Neural cell (in vitro differentiated cells): ENCODE results near the gene RBFA. TPM values are rescaled to one million over a fixed set of nuclear protein-coding genes. Genes with fewer than 3 reads are reported as not detected.
"Not testable (repeated sequence)": the region's sequence is repeated elsewhere in the genome, so short reads cannot be mapped to it uniquely, and the experiment has no call there.

Source experiments
- H2AFZ ChIP-seq: fragments of 200-600, 300-800 bp; sonication (generic), shearing (Covaris generic); 2 replicates; pipeline ENCODE4 v1.6.0; 2014; ENCODE audit warnings: low read depth, mild to moderate bottlenecking, antibody characterized with exemption, low read length, moderate library complexity
- H3F3A ChIP-seq: fragments of 200-600 bp; shearing (Covaris generic); 2 replicates; pipeline ENCODE4 v1.6.1; 2016; ENCODE audit warnings: mild to moderate bottlenecking, moderate library complexity, mixed read lengths, antibody characterized with exemption, low read length; ENCODE audit not compliant: insufficient read depth, poor library complexity, severe bottlenecking
- H3K27ac ChIP-seq: fragments of 200-600, 300-800 bp; sonication (generic), shearing (Covaris generic); 2 replicates; pipeline ENCODE4 v1.5.1; 2014; ENCODE audit warnings: mild to moderate bottlenecking, low read length, moderate library complexity
- H3K27me3 ChIP-seq: fragments of 300-800, 200-600 bp; sonication (generic), shearing (Covaris generic); 2 replicates; pipeline ENCODE4 v1.6.0; 2014; ENCODE audit warnings: mild to moderate bottlenecking, low read depth, low read length, moderate library complexity; ENCODE audit not compliant: insufficient read depth
- H3K36me3 ChIP-seq: fragments of 300-800, 200-600 bp; sonication (generic), shearing (Covaris generic); 2 replicates; pipeline ENCODE4 v1.5.1; 2014; ENCODE audit warnings: mild to moderate bottlenecking, antibody characterized with exemption, low read length, moderate library complexity; ENCODE audit not compliant: insufficient read depth
- H3K4me2 ChIP-seq: fragments of 300-800, 200-600 bp; sonication (generic), shearing (Covaris generic); 2 replicates; pipeline ENCODE4 v1.6.0; 2014; ENCODE audit warnings: mild to moderate bottlenecking, low read length
- H3K4me3 ChIP-seq: fragments of 300-800, 200-600 bp; sonication (generic), shearing (Covaris generic); 2 replicates; pipeline ENCODE4 v1.5.1; 2014; ENCODE audit warnings: mild to moderate bottlenecking, low read length, moderate library complexity
- H3K79me2 ChIP-seq: fragments of 200-600 bp; shearing (Covaris generic); replicated peaks from 2 replicates; pipeline ENCODE4 v1.6.0; 2014; ENCODE audit warnings: mild to moderate bottlenecking, low read length, moderate library complexity; ENCODE audit not compliant: insufficient read depth
- H3K9ac ChIP-seq: fragments of 300-800, 200-600 bp; sonication (generic), shearing (Covaris generic); 2 replicates; pipeline ENCODE4 v1.6.1; 2016; ENCODE audit warnings: mild to moderate bottlenecking, low read length, mixed read lengths
- H3K9me2 ChIP-seq: fragments of 200-600 bp; shearing (Covaris generic); 2 replicates; pipeline ENCODE4 v1.6.1; 2016; ENCODE audit warnings: mild to moderate bottlenecking, low read length, mixed read lengths; ENCODE audit not compliant: insufficient read depth
- H3K9me3 ChIP-seq: fragments of 200-600, 300-800 bp; sonication (generic), shearing (Covaris generic); 2 replicates; pipeline ENCODE4 v1.6.1; 2016; ENCODE audit warnings: mild to moderate bottlenecking, mixed run types, low read length, moderate library complexity, mixed read lengths
- H4K20me1 ChIP-seq: fragments of 200-600 bp; shearing (Covaris generic); 2 replicates; pipeline ENCODE4 v1.6.1; 2016; ENCODE audit warnings: mild to moderate bottlenecking, mixed run types; ENCODE audit not compliant: insufficient read depth
- CTCF ChIP-seq: fragments of 450-650 bp; IDR thresholded peaks from 2 replicates; pipeline ENCODE4 v1.5.1; 2014; ENCODE audit warnings: antibody characterized with exemption, mild to moderate bottlenecking, moderate library complexity; ENCODE audit not compliant: poor library complexity, severe bottlenecking
- EP300 ChIP-seq: fragments of 450-650 bp; conservative IDR thresholded peaks from 2 replicates; pipeline ENCODE4 v1.6.1; 2014; ENCODE audit warnings: antibody characterized with exemption, mild to moderate bottlenecking, moderate library complexity; ENCODE audit not compliant: poor library complexity, severe bottlenecking
- EZH2 ChIP-seq: fragments of 200-600, 300-800 bp; shearing (Covaris generic), sonication (generic); IDR thresholded peaks from 2 replicates; pipeline ENCODE4 v1.6.1; 2014; ENCODE audit warnings: antibody characterized with exemption, low read length, borderline replicate concordance, mild to moderate bottlenecking; ENCODE audit not compliant: insufficient read depth, poor library complexity, severe bottlenecking
- MXI1 ChIP-seq: fragments of 450-650 bp; conservative IDR thresholded peaks from 2 replicates; pipeline ENCODE4 v1.6.1; 2014; ENCODE audit warnings: antibody characterized with exemption, mild to moderate bottlenecking; ENCODE audit not compliant: poor library complexity, severe bottlenecking
- POLR2AphosphoS5 ChIP-seq: IDR thresholded peaks from 2 replicates; pipeline ENCODE4 v1.6.1; 2012
- RAD21 ChIP-seq: fragments of 450-650 bp; conservative IDR thresholded peaks from 2 replicates; pipeline ENCODE4 v1.6.1; 2014; ENCODE audit warnings: antibody characterized with exemption, mild to moderate bottlenecking, moderate library complexity
- REST ChIP-seq: IDR thresholded peaks from 2 replicates; pipeline ENCODE4 v1.6.1; 2012; ENCODE audit warnings: borderline replicate concordance
- SMC3 ChIP-seq: fragments of 450-650 bp; conservative IDR thresholded peaks from 2 replicates; pipeline ENCODE4 v1.6.1; 2014; ENCODE audit warnings: antibody characterized with exemption, mild to moderate bottlenecking, moderate library complexity; ENCODE audit not compliant: poor library complexity
- TAF1 ChIP-seq: IDR thresholded peaks from 2 replicates; pipeline ENCODE4 v1.6.1; 2012; ENCODE audit warnings: low read depth
- polyA plus RNA-seq: library from polyadenylated mRNA; depleted of rRNA; stranded (reverse); fragments of >200 nt; gene quantifications from 2 replicates; pipeline ENCODE4 v1.2.3, GENCODE V29; 2014

Gene RBFA
- polyA plus RNA-seq, 1 donor from 2014 or later, result 78.1 TPM

- Histone ChIP-seq H3K27me3 (no peaks in the 10 kb centered on the region), H3K9me2 (no peaks in the 10 kb centered on the region), H3K36me3 (no peaks in the 10 kb centered on the region), H3K9me3 (no peaks in the 10 kb centered on the region), H3K4me3 (no peak overlapping the region), H3K79me2 (peaks cover 16% of the 10 kb centered on the region), H3F3A (no peaks in the 10 kb centered on the region), H4K20me1 (no peaks in the 10 kb centered on the region), H2AFZ (no peak overlapping the region), H3K9ac (no peak overlapping the region), H3K4me2 (no peak overlapping the region), H3K27ac (no peak overlapping the region)
- TF ChIP-seq CTCF, result no peak
- TF ChIP-seq SMC3, result no peak
These were observed 42.7 kb upstream of the RBFA start for GRCh38 chr18:79991494-79991893.

- H3K9me2 ChIP-seq, H3K9me3 ChIP-seq, H3K4me3 ChIP-seq, H4K20me1 ChIP-seq, H3K27me3 ChIP-seq, H2AFZ ChIP-seq, H3K27ac ChIP-seq, H3K9ac ChIP-seq, H3F3A ChIP-seq, H3K36me3 ChIP-seq, H3K4me2 ChIP-seq, H3K79me2 ChIP-seq: not testable (repeated sequence)
These were observed 34.5 kb upstream of the RBFA start for GRCh38 chr18:79999701-80000100.

- Histone ChIP-seq H3K79me2 (no peaks in the 10 kb centered on the region), H3K4me3 (no peak overlapping the region), H3K9ac (no peak overlapping the region), H3K9me3 (no peaks in the 10 kb centered on the region), H3K27ac (no peak overlapping the region), H3F3A (no peaks in the 10 kb centered on the region), H2AFZ (no peak overlapping the region), H3K36me3 (no peaks in the 10 kb centered on the region), H4K20me1 (no peaks in the 10 kb centered on the region), H3K4me2 (no peak overlapping the region), H3K9me2 (no peaks in the 10 kb centered on the region), H3K27me3 (no peaks in the 10 kb centered on the region)
- no peak for TF ChIP-seq TAF1
- no peak for TF ChIP-seq MXI1
- no peak for TF ChIP-seq CTCF
- TF ChIP-seq EZH2, result no peak
- TF ChIP-seq SMC3, result no peak
- no peak for TF ChIP-seq RAD21
- TF ChIP-seq REST, result no peak
- no peak for TF ChIP-seq POLR2AphosphoS5
- TF ChIP-seq EP300, result no peak
These were observed 33.4 kb upstream of the RBFA start for GRCh38 chr18:80000877-80001276.
